Measurements from ENCODE around the gene RARG.

DNA sequence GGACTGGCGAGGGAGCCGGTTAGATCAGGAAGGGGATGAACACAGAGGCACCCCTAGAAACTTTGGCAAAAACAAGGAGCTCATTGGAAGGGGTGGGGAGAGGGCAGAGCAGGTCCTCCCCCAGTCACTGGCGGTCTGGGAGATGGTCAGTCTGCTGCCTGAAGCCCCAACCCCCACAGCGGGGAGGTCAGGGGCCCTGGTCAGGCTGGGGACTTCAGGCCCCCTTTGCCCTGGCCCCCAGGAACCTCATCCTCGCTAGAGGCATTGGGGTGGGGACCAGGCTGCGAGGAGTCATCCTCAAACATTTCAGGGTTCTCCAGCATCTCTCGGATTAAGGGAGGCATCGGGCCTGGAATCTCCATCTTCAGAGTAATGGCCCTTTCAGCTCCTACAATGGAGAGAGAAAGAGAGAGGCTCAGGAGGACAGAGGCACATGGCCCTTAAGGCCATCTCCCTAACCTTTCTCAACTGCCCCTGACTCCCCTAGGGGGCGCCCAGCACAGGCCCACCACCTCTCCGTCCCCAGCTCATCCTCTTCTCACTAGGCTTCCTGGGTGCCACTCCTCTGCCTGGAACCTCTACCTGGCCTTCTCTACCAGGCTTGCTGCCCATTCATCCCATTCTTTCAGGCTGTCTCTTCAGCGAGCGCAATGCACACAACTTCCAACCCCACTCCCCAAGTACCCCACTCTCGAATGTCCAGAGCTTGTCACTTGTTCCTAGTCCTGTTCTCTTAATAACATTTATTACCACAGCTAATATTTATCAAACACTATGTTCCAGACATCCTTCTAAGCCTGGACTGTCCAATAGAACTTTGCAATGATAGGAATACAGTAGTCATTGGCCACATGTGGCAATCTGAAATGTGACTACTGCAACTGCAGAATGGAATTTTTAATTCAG is 20.3 kb downstream of the RARG start:
- TF ChIP-seq, protein P1, sequence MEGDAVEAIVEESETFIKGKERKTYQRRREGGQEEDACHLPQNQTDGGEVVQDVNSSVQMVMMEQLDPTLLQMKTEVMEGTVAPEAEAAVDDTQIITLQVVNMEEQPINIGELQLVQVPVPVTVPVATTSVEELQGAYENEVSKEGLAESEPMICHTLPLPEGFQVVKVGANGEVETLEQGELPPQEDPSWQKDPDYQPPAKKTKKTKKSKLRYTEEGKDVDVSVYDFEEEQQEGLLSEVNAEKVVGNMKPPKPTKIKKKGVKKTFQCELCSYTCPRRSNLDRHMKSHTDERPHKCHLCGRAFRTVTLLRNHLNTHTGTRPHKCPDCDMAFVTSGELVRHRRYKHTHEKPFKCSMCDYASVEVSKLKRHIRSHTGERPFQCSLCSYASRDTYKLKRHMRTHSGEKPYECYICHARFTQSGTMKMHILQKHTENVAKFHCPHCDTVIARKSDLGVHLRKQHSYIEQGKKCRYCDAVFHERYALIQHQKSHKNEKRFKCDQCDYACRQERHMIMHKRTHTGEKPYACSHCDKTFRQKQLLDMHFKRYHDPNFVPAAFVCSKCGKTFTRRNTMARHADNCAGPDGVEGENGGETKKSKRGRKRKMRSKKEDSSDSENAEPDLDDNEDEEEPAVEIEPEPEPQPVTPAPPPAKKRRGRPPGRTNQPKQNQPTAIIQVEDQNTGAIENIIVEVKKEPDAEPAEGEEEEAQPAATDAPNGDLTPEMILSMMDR (IDR thresholded peaks at IDR 0.05; ENCODE audit: insufficient read depth, low read depth, low read length): peak; percentile 12
- TF ChIP-seq EZH2 (IDR thresholded peaks at IDR 0.05; ENCODE audit: insufficient read depth, low read length): no peak

All from astrocyte (in vitro differentiated cells and primary cell).